Activated T-cell treated with anti-CD3 and anti-CD28 coated beads, Interleukin-2, amount 50 U/mL, for 4 hours (primary cell): ENCODE results near the gene SALL1. TPM values are rescaled to one million over a fixed set of nuclear protein-coding genes. Genes with fewer than 3 reads are reported as not detected.

Experiments used
- ATAC-seq, 2 donors: fragments of 200-7000 bp; cut with Tn5 transposase; one replicate each; pipeline ENCODE4 v1.10.0; 2021
- DNase-seq: peaks from one replicate; pipeline ENCODE4 v3.0.0-alpha.2; 2020
- H3K27me3 Mint-ChIP-seq: one replicate; pipeline ENCODE4 v1.8.0; 2021; ENCODE audit warnings: low read depth, mixed read lengths
- H3K36me3 Mint-ChIP-seq: one replicate; pipeline ENCODE4 v1.8.0; 2022; ENCODE audit warnings: mixed read lengths; ENCODE audit not compliant: insufficient read depth
- H3K4me1 Mint-ChIP-seq: one replicate; pipeline ENCODE4 v1.8.0; 2021; ENCODE audit warnings: low read depth, mixed read lengths
- H3K4me3 Mint-ChIP-seq: one replicate; pipeline ENCODE4 v1.8.0; 2021; ENCODE audit warnings: mild to moderate bottlenecking, moderate library complexity, mixed read lengths
- H3K9me3 Mint-ChIP-seq: one replicate; pipeline ENCODE4 v1.8.0; 2021; ENCODE audit warnings: mixed read lengths
- total RNA-seq, 3 donors: library from RNA; stranded (reverse); gene quantifications; one replicate each; pipeline ENCODE4 v1.2.1, GENCODE V29; 2021

The SALL1 gene
- not detected for total RNA-seq

DNA sequence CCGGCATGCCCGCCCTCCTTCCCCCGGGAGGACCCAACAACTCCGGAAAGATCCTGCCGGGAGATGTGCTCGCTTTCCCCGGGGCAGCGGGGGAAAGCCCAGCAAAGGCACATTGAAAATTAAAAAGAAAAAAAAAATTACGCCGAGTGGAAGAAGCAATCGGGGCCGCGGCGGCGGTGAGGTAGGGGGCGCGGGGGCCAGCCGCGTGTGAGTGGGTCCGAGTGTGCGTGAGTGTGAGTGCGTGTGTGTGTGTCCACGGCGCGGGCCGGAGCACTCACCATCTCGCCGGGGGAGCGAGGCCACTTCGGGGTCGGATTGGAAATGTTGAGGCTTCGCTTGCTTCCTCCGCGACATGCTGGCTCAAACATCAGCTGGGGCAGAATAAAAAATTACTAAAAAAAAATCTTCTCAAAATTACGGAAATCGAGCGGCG, at the start of gene SALL1:
TSS of gene SALL1 (minus strand) at position 383 of the 433 bp plus-strand sequence. CDS start at position 354, 29 bp downstream.
- Mint-ChIP-seq H3K27me3 (peaks cover 71% of the 10 kb centered on the region), H3K4me1 (peaks cover 5% of the 10 kb centered on the region), H3K4me3 (no peak within 1 kb of the TSS), H3K36me3 (no peaks in the 10 kb centered on the region), H3K9me3 (no peaks in the 10 kb centered on the region)
- ATAC-seq = no peak
- no peak for DNase-seq

DNA sequence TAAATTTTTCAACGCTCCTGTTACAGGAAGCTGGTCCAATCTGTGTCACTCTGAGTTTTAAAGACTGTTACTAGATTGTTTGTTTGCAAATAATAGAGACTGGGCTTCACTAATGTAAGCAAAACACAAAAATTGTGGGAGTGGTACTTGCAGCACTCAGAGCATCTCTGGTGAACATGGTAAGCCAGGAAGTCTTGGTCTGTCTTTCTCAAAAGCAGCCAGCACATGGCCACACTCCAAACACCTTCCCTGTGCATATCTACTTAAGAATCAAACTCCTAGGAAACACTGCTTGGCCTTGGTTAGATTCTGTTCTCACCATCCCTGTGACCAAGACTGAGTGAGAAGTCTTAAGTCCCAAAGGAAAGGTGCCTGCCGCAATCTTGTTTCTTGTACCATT, 49.7 kb upstream of the SALL1 start:
- Mint-ChIP-seq H3K36me3 (no peaks in the 10 kb centered on the region), H3K9me3 (peaks cover 12% of the 10 kb centered on the region), H3K4me3 (no peak overlapping the region), H3K27me3 (peaks cover 2% of the 10 kb centered on the region), H3K4me1 (no peaks in the 10 kb centered on the region)
- no peak for ATAC-seq
- DNase-seq = no peak

DNA sequence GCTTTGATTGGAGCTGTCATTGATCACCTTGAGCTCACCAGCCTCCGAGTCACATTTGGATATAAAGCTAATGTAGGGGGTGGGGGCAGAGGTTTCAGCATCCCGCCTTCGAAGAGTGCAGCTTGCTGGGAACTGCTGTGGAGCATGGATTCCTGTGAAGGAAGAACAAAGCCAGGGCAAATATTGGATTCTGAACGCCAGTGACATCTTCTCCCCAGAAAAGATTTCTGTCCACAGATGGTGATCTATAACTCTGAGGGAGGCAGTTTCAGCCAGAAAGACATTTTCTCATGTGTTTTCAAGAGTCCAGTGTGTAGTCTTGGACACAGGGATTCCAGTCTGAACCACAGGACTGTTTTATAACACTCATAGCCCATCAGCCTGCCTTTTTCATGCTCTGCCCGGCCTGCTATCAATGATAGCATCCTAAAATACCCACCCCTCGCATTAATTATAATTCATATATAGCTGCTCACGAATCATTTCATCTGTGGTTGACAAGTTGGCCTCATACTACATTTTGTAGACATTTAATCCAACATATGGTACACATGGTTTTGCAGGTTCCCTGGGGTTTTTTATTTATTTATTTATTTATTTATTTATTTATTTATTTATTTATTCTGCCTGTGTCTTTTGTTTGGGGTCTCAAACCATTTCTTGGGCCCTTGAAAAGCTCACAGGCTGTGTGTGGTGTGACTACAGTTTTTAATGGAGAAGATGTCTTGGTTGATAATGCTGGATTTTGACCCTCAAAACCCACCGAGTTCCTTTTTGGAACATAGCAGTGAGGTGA, 47.1 kb upstream of the SALL1 start:
- Mint-ChIP-seq H3K27me3 (peaks cover 2% of the 10 kb centered on the region), H3K4me1 (no peaks in the 10 kb centered on the region), H3K36me3 (no peaks in the 10 kb centered on the region), H3K9me3 (peaks cover 12% of the 10 kb centered on the region), H3K4me3 (no peak overlapping the region)
- DNase-seq (no peak), ATAC-seq (no peak)

GRCh38 chr16:51193879-51194278, 42.8 kb upstream of the SALL1 start:
- Mint-ChIP-seq H3K9me3 (no peaks in the 10 kb centered on the region), H3K4me1 (no peaks in the 10 kb centered on the region), H3K4me3 (no peak overlapping the region), H3K36me3 (no peaks in the 10 kb centered on the region), H3K27me3 (peaks cover 2% of the 10 kb centered on the region)
- ATAC-seq = no peak
- no peak for DNase-seq

DNA sequence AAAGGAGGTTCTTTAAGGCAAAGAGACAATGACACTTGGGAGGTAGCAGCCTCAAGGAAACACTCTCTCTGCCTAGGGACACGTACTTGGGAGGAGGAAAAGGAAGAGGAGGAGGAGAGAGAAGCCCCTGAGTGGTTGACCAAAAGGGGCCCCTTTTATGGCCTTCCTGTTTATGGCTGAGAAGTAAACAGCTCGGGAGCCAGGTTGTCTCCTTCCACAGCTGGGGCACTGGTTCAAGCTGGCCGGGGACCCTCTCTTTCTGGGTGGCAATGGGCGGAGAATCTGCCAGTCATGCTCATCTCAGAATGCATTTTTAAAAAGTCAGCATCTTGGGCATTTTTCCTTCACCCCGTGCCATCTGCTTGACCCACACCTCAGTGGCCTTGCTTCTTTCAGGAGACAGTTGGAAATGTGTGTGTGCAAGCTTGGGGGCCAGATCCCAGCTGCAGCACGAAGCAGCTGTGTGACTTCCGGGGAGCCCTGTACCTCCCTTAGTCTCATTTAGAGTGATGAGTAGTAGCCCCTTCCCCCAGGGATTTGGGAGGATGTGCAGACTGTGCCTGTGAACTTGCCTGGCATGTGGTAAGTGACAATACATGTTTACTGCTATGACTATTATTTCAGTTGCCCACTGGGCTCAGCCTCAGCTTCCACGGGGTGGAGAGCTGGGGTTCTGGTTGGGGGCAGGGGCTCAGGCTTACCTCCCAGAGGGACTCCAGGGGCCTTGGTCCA, 33.8 kb upstream of the SALL1 start:
- H3K36me3 Mint-ChIP-seq = no peaks in the 10 kb centered on the region
- peaks cover 4% of the 10 kb centered on the region for H3K27me3 Mint-ChIP-seq
- no peak for DNase-seq
- H3K4me3 Mint-ChIP-seq = no peak overlapping the region
- H3K9me3 Mint-ChIP-seq = no peaks in the 10 kb centered on the region
- no peaks in the 10 kb centered on the region for H3K4me1 Mint-ChIP-seq
- ATAC-seq = no peak

- DNase-seq = no peak
- no peak overlapping the region for H3K4me3 Mint-ChIP-seq
- peaks cover 4% of the 10 kb centered on the region for H3K27me3 Mint-ChIP-seq
- H3K36me3 Mint-ChIP-seq = no peaks in the 10 kb centered on the region
- ATAC-seq = no peak
- H3K9me3 Mint-ChIP-seq = no peaks in the 10 kb centered on the region
- no peaks in the 10 kb centered on the region for H3K4me1 Mint-ChIP-seq
Measured at GRCh38 chr16:51181503-51181811, 30.4 kb upstream of the SALL1 start.

DNA sequence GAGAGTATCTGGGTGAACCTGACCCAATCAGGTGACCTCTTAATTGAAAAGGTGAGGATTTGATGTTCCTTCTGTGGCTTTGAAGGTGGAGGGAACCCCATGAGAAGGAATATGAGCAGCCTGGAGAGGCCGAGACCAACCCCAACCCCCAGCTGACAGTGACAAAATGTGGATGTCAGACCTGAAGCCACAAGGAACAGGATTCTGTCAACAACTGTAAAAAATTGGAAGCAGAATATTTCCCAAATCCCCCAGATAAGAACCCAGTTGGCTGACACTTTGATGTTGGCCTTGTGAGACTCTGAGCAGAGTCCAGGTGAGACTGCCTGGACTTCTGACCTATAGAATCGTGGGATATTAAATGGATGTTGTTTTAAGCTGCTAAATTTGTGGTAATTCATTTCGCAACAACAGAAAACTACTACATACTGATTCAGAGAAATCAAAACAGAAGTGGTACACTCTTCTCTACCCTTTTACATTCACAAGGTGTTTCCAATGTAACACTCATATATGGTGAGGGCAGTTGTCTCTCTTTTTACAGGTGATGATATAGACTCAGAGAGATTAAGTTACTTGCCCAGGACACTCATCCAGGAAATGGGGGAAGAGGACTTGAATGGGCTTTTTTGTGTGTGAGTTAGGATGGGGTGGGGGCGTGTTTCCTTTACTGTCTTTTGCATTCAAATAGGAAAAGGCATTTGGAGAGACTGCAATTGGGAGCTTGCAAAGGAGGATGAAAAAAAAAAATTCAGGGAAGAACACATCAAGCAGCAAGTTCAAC, 29.8 kb upstream of the SALL1 start:
- no peaks in the 10 kb centered on the region for H3K4me1 Mint-ChIP-seq
- no peaks in the 10 kb centered on the region for H3K36me3 Mint-ChIP-seq
- no peak overlapping the region for H3K4me3 Mint-ChIP-seq
- ATAC-seq (no peak), DNase-seq (no peak)
- no peaks in the 10 kb centered on the region for H3K9me3 Mint-ChIP-seq
- peaks cover 4% of the 10 kb centered on the region for H3K27me3 Mint-ChIP-seq

GRCh38 chr16:51175081-51175480, 24.0 kb upstream of the SALL1 start:
- Mint-ChIP-seq H3K4me3 (no peak overlapping the region), H3K4me1 (no peaks in the 10 kb centered on the region), H3K27me3 (peaks cover 3% of the 10 kb centered on the region), H3K9me3 (no peaks in the 10 kb centered on the region), H3K36me3 (no peaks in the 10 kb centered on the region)
- no peak for DNase-seq
- ATAC-seq = no peak

DNA sequence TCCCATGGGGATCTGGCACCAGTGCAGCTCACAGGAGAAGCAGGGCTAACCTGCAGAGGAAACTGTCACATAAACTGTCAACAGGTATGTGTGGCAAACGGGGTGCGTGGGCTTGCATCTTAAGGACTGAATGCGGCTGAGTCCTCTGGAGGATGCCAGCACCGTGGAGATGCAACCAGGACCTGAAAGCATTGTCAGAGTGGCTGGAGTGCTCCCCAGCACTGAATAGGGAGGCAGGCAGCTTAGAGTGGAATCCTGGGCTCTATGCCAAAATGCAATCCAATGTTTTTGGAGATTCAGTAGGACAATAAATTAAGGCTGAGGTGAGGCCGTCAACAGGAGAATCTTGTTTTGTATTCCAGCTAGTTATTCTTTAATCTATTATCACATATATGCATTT, 21.3 kb upstream of the SALL1 start:
- Mint-ChIP-seq H3K4me3 (no peak overlapping the region), H3K27me3 (peaks cover 3% of the 10 kb centered on the region), H3K36me3 (no peaks in the 10 kb centered on the region), H3K4me1 (no peaks in the 10 kb centered on the region), H3K9me3 (no peaks in the 10 kb centered on the region)
- ATAC-seq (no peak), DNase-seq (no peak)

- no peaks in the 10 kb centered on the region for H3K36me3 Mint-ChIP-seq
- ATAC-seq (no peak), DNase-seq (no peak)
- no peaks in the 10 kb centered on the region for H3K9me3 Mint-ChIP-seq
- no peaks in the 10 kb centered on the region for H3K4me1 Mint-ChIP-seq
- H3K4me3 Mint-ChIP-seq = no peak overlapping the region
- H3K27me3 Mint-ChIP-seq = peaks cover 3% of the 10 kb centered on the region
Measured at GRCh38 chr16:51168755-51169154, 17.7 kb upstream of the SALL1 start.

- H3K4me3 Mint-ChIP-seq = no peak overlapping the region
- no peaks in the 10 kb centered on the region for H3K9me3 Mint-ChIP-seq
- DNase-seq (no peak), ATAC-seq (no peak)
- peaks cover 3% of the 10 kb centered on the region for H3K27me3 Mint-ChIP-seq
- no peaks in the 10 kb centered on the region for H3K36me3 Mint-ChIP-seq
- no peaks in the 10 kb centered on the region for H3K4me1 Mint-ChIP-seq
Measured at GRCh38 chr16:51167170-51167895, 16.3 kb upstream of the SALL1 start.

DNA sequence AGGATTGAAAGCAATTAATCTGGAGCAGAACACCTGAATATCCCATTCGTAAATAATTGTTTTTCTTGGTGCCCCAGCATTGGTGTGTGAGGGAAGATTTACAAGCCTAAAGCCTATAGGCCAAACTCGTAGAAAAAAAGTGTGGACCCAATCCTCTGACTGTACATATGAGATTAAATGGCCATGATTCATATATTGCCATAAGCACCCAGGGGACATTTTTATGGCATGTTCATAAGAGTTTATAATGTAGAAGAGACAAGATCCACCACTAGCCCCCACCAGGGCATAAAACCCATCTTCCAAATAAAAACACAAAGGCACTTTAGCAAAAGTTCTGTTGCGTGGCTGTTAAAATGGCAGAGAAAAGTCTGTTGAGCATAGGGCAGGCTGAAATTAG, 15.5 kb upstream of the SALL1 start:
- Mint-ChIP-seq H3K9me3 (no peaks in the 10 kb centered on the region), H3K36me3 (no peaks in the 10 kb centered on the region), H3K4me1 (no peaks in the 10 kb centered on the region), H3K4me3 (no peak overlapping the region), H3K27me3 (peaks cover 1% of the 10 kb centered on the region)
- DNase-seq (no peak), ATAC-seq (no peak)

GRCh38 chr16:51166091-51166490, 15.0 kb upstream of the SALL1 start:
- no peaks in the 10 kb centered on the region for H3K4me1 Mint-ChIP-seq
- ATAC-seq = no peak
- H3K36me3 Mint-ChIP-seq = no peaks in the 10 kb centered on the region
- no peak for DNase-seq
- H3K9me3 Mint-ChIP-seq = no peaks in the 10 kb centered on the region
- no peak overlapping the region for H3K4me3 Mint-ChIP-seq
- H3K27me3 Mint-ChIP-seq = peaks cover 3% of the 10 kb centered on the region

- Mint-ChIP-seq H3K4me3 (no peak overlapping the region), H3K9me3 (no peaks in the 10 kb centered on the region), H3K4me1 (no peaks in the 10 kb centered on the region), H3K36me3 (no peaks in the 10 kb centered on the region), H3K27me3 (peaks cover 11% of the 10 kb centered on the region)
- DNase-seq = no peak
- no peak for ATAC-seq
Measured at GRCh38 chr16:51165043-51165442, 14.0 kb upstream of the SALL1 start.
